Activated CD8-positive, alpha-beta memory T cell treated with anti-CD3 and anti-CD28 coated beads for 24 hours (primary cell): ENCODE results near the gene POLN.
"Not testable (repeated sequence)": the region's sequence is repeated elsewhere in the genome, so short reads cannot be mapped to it uniquely, and the experiment has no call there.

Experiments used
- DNase-seq: peaks from one replicate; pipeline ENCODE4 v3.0.0-alpha.2; 2020

The POLN gene

GRCh38 chr4:2275044-2275397, 33.1 kb upstream of the POLN start:
- not testable (repeated sequence) for DNase-seq

GRCh38 chr4:2274320-2275043, 32.6 kb upstream of the POLN start:
- no peak for DNase-seq

GRCh38 chr4:2273657-2274319, 31.9 kb upstream of the POLN start:
- DNase-seq: no peak

GRCh38 chr4:2273221-2273620, 31.3 kb upstream of the POLN start:
- DNase-seq: no peak

GRCh38 chr4:2272828-2273120, 30.9 kb upstream of the POLN start:
- DNase-seq: no peak

GRCh38 chr4:2272026-2272827, 30.3 kb upstream of the POLN start:
- no peak for DNase-seq

GRCh38 chr4:2271279-2272025, 29.5 kb upstream of the POLN start:
- DNase-seq: no peak

GRCh38 chr4:2270341-2271165, 28.6 kb upstream of the POLN start:
- DNase-seq: no peak

GRCh38 chr4:2269618-2270163, 27.8 kb upstream of the POLN start:
- no peak for DNase-seq

GRCh38 chr4:2269206-2269531, 27.2 kb upstream of the POLN start:
- no peak for DNase-seq

- no peak for DNase-seq
These were observed 26.7 kb upstream of the POLN start for GRCh38 chr4:2268357-2269205.

- no peak for DNase-seq
These were observed 25.9 kb upstream of the POLN start for GRCh38 chr4:2267841-2268240.

GRCh38 chr4:2267320-2267811, 25.4 kb upstream of the POLN start:
- DNase-seq: no peak

GRCh38 chr4:2266821-2267220, 24.9 kb upstream of the POLN start:
- no peak for DNase-seq

GRCh38 chr4:2266181-2266580, 24.3 kb upstream of the POLN start:
- no peak for DNase-seq

GRCh38 chr4:2265113-2266110, 23.5 kb upstream of the POLN start:
- DNase-seq: no peak

GRCh38 chr4:2264481-2265041, 22.6 kb upstream of the POLN start:
- DNase-seq: no peak

GRCh38 chr4:2263926-2264321, 22.0 kb upstream of the POLN start:
- no peak for DNase-seq

- no peak for DNase-seq
These were observed 21.0 kb upstream of the POLN start for GRCh38 chr4:2262944-2263250.
